ENCODE results near the gene KRT83.

GRCh38 chr12:52356762-52357580 is 35.8 kb upstream of the KRT83 start:
- TF ChIP-seq, protein P1, sequence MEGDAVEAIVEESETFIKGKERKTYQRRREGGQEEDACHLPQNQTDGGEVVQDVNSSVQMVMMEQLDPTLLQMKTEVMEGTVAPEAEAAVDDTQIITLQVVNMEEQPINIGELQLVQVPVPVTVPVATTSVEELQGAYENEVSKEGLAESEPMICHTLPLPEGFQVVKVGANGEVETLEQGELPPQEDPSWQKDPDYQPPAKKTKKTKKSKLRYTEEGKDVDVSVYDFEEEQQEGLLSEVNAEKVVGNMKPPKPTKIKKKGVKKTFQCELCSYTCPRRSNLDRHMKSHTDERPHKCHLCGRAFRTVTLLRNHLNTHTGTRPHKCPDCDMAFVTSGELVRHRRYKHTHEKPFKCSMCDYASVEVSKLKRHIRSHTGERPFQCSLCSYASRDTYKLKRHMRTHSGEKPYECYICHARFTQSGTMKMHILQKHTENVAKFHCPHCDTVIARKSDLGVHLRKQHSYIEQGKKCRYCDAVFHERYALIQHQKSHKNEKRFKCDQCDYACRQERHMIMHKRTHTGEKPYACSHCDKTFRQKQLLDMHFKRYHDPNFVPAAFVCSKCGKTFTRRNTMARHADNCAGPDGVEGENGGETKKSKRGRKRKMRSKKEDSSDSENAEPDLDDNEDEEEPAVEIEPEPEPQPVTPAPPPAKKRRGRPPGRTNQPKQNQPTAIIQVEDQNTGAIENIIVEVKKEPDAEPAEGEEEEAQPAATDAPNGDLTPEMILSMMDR (IDR thresholded peaks at IDR 0.05; ENCODE audit: insufficient read depth, low read length, poor library complexity, severe bottlenecking) = no peak
- no peak for TF ChIP-seq EZH2phosphoT487 (conservative IDR thresholded peaks at IDR 0.05; ENCODE audit: low read length)
